SK-N-MC (cell line): ENCODE measurements around the gene KIF2A.

ENCODE experiments used
- EZH2 ChIP-seq: fragments of 200-600 bp; sonication (generic); IDR thresholded peaks from one replicate; pipeline ENCODE4 v1.6.1; 2017; ENCODE audit warnings: antibody characterized with exemption
- POLR2AphosphoS5 ChIP-seq: IDR thresholded peaks from 2 replicates; pipeline ENCODE4 v1.6.1; 2012; ENCODE audit warnings: mild to moderate bottlenecking, low read depth, low read length, borderline replicate concordance

GRCh38 chr5:62340979-62341378, 35.0 kb downstream of the KIF2A start:
- no peak for TF ChIP-seq POLR2AphosphoS5
- no peak for TF ChIP-seq EZH2
